HG03354 (cell line): Measurements from ENCODE around the gene CDK3.

ENCODE experiments used
- ATAC-seq: cut with Tn5 transposase; IDR thresholded peaks from one replicate; pipeline ENCODE4 v1.9.1; 2021; ENCODE audit warnings: mild to moderate bottlenecking; ENCODE audit not compliant: unreplicated experiment, poor library complexity, severe bottlenecking

Gene CDK3

DNA sequence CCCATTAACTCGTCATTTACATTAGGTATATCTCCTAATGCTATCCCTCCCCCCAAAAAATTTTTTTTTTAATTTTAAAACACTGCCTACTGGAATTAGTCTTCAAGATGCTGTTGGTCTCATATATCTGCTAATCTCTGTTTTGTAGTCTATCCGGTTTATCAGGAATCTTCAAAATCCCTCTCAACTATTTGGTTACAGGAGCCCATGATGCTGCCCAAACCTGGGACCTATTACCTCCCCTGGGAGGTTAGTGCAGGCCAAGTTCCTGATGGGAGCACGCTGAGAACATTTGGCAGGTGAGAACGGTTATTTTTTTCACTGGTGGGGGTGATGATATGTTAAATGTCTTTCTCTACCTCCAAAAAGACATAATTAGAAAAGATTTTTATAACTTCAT lies 14.7 kb upstream of the CDK3 start:
- ATAC-seq, result no peak

DNA sequence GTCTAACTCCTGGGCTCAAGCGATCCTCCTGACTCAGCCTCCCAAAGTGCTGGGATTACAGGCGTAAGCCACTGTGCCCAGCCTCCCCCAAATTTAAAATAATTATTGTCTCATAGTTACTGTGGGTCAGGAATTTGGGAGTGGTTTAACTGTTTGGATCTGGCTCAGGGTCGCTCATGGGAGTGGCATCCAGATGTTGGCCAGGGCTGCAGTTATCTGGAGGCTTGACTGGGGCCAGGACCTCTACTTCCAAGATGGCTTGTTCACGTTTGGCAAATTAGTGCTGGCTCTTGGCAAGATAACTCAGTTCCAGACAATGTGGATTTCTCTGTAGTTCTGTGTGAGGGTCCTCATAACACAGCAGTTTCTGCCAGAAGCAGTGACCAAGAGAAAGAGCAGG lies 13.6 kb upstream of the CDK3 start:
- no peak for ATAC-seq

DNA sequence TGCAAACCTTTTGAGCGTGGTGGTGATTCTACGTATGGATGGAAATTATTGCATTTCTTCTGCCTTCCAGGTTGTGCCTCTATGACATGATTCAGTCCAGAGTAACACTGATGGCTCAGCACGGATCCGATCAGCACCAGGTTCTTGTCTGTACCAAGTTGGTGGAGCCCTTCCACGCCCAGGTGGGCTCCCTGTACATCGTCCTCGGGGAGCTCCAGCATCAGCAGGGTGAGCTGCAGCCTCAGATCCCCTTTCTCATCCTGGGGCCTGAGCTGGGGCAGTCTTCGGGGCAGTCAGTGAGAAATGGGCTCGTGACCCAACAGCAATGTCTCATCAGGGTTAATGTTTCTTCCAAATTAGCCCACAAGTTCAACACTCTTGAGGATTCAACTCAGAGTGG lies 9.3 kb upstream of the CDK3 start:
- no peak for ATAC-seq

DNA sequence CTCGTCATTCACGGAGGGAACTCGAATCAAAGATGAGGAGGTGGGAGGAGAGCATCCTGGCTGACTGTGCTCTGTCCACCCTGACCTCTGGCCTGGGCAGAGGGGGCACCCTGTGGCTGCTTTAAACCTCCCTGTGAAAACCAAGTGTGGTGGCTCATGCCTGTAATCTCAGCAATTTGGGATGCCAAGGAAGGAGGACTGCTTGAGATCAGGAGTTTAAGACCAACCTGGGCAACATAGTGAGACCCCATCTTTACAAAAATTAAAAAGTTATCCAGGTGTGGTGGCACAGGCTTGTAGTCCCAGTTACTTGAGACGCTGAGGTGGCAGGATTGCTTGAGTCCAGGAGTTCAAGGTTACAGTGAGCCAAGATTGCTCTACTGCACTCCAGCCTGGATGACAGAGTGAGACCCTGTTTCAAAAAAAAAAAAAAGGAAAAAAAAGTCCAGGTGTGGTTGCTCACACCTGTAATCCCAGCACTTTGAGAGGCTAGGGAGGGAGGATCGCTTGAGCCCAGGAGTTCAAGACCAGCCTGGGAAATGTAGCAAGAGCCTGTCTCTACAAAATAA lies 5.8 kb upstream of the CDK3 start:
- ATAC-seq, result no peak

DNA sequence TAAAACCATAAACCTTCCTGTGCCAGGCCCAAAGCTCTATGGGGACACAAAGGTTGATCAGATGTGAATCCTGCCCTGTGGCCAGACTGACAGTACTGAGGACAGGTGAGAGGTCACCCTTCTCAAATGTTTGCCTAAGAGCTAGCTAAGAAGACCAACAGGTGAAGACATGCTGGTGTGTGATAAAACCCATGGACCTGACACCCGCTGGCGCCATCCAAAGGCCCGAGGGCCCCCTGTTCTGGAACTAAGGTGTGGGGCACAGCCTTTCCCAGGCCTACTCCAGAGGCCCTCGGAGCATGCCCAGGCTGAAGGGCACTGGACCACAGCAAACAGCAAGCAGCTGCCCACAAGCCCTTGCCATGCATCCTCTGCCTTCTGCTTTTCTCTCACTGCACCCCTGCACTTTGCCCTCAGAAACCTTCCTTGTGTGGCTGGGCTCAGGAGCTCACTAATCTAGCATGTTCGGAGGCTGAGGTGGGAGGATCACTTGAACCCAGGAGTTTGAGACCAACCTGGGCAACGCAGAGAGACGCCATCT lies 5.2 kb upstream of the CDK3 start:
- no peak for ATAC-seq

DNA sequence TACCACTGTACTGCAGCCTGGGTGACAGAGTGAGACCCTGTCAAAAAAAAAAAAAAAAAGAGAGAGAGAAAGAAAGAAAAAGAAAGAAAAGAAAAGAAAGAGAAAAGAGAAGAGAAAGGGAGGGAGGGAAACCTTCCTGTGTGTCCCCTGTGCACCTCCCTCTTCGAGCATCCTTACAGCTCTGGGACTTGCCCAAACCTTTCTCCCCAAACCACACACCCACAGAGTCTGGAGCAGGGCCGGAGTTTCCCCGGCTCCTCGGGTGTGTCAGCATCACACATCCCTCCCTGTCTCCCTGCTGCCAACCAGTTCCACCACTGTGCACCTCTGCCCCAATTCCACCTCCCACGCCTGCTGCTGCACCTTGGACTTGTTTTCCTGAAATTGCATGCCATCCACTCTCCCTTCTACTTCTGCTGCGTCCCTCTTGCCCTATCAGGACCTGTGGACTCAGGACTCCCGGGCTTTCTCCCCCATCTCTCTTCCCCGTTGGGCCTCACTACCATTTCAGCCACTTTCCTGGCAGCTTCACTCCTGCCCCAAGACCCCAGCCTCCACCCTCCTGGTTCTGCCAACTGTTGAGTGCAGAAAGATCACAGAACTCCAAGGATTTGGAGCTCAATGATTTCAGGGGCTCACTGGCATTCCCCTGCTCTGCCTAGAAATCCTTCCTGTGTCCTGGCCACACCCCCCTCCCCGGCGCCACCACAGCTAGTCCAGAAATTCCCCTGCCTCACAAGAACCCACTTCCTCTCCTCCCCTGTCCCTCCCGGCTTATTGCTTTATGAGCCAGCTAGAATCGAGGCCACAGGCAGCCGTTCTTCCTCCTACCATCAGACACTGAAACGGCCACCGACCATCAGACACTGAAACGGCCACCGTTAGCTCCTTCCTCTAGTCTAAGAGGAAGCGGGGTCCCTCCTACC lies 3.7 kb upstream of the CDK3 start:
- ATAC-seq, result peak; percentile 47

DNA sequence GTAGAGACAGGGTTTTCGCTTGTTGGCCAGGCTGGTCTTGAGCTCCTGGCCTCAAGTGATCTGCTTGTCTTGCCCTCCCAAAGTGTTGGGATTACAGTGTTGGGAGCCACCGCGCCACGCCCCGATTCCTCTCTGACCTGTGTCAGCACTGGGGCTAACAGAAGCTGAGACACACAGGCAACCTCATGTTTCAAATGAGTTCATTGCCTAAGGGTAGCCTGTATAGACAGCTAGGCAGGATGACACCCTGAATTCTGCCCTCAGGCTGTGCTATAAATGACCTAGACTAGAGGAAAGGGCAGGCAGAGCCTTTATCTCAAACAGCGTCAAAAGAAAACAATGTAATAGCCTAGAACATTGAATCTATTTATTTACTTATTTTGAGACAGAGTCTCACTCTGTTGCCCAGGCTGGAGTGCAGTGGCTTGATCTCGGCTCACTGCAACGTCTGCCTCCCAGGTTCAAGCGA lies 2.3 kb upstream of the CDK3 start:
- ATAC-seq, result no peak

DNA sequence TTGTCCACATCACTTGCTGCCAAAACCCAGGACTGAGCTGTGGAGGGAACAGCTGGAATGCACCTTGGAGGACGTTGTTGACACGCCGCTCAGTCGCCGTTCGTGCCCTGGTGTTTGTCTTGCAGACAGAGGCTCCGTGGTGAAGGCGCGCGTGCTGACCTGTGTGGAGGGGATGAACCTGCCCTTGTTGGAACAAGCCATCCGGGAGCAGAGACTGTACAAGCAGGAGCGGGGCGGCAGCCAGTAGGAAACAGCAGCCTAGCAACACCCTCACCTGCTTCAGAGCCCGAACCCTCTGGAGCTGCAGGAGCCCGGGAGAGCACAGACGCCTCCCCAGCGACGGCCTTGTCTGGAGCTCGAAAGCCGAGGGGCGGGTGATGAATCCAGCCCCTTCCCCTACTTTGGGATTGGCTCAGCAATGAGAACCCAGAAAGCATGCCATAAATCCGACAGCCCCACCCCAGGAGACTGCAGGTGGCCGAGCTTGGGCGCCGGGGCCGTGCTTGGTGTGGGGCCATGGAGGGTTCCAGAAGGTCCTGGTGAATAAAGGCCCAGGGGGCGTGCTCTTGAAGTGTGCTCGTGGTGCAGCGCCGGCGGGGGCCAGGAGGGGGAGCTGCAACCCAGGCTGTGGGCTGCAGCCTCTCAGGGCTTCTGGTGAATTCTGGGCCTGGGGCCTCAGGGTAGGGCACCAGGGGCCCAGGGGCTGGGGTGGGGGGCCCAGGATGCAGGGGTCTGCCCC lies 470 bp upstream of the CDK3 start:
- ATAC-seq, result no peak

DNA sequence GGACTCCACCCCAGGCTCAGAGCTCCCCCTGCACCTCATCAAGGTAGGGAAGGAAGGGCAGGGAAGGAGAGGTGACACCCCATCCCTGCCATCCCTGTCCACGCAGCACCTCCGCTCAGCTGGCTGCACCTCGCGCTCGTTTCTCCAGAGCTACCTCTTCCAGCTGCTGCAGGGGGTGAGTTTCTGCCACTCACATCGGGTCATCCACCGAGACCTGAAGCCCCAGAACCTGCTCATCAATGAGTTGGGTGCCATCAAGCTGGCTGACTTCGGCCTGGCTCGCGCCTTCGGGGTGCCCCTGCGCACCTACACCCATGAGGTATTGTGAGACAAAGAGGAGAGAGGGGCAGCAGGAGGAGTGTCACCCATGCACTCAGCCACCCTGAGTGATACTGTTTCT lies 1.4 kb downstream of the CDK3 start:
- no peak for ATAC-seq

DNA sequence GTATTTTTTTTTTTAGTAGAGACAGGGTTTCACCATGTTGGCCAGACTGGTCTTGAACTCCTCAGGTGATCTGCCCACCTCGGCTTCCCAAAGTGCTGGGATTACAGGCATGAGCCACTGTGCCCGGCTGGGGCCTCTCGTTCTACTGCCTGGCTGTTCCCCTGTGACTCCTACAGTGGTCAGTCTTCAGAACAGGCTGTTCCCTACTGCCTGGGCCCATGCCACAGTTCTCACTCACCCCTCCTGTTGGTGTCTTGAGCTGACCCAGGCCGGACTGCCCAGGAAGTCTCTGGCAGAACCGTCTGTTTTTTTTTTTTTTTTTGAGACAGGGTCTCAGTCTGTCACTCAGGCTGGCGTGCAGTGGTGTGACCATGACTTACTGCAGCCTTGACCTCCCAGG lies 3.3 kb downstream of the CDK3 start:
- ATAC-seq, result no peak

DNA sequence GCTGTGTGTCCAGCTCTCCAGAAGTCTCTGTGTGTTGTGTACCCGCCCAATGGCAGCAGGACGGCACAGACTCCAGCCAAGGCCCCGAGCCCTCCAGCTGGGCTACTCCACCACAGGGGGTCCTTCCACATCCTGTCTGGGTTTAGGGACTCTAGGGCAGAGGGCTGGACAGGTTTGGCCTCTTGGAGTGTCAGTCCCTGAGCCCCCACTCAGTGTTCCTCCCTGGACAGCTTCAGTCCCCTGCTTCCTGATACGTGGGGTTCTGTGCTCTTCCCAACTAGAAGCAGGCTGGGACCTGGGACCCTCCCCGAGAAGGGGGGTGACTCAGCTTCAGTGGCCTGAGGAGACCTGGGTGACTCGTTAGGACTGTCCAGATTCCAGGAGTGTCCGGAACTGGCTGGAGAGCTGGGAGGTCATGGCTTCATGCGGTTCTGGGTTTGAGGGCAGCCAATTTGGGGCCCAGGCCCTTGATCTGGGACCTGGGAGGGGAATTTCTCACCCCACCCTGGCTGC lies 4.2 kb downstream of the CDK3 start:
- no peak for ATAC-seq

DNA sequence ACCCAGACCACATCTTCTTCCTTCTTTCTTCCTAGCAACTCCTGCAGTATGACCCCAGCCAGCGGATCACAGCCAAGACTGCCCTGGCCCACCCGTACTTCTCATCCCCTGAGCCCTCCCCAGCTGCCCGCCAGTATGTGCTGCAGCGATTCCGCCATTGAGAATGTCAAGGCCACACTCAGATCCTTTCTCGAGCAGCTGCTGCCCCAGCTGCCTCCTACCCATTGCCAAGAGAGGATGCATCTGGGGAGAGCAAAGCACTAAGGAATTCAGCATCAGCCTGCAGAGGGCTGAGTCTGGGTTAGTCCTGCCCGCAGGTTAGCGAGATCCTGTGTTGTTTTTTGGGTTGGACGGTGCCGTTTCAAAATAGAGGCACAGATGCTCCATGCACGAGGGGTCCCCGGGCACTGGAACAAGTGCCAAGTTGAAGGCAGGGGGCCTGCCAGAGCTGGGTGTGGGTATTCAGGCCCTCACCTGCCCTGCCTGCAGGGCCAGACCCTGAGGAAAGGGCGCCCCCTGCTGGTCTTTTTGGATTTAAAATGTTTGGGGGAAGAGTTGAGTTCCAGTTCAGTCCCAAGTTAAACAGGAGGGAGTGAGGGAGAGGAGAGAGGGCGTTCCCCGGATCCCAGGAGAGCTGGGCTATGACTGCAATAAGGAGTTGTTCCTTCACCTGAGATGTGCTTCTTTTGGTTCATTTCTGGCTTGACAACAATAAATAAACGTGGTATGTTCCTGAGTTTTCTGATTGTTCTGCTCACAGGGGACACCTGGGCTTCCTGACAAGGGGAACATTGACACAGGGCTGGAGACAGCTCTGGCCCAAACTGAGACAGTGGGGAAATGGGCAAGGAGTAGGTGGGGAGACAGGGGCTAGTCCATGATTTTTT lies 4.9 kb downstream of the CDK3 start:
- ATAC-seq, result no peak

DNA sequence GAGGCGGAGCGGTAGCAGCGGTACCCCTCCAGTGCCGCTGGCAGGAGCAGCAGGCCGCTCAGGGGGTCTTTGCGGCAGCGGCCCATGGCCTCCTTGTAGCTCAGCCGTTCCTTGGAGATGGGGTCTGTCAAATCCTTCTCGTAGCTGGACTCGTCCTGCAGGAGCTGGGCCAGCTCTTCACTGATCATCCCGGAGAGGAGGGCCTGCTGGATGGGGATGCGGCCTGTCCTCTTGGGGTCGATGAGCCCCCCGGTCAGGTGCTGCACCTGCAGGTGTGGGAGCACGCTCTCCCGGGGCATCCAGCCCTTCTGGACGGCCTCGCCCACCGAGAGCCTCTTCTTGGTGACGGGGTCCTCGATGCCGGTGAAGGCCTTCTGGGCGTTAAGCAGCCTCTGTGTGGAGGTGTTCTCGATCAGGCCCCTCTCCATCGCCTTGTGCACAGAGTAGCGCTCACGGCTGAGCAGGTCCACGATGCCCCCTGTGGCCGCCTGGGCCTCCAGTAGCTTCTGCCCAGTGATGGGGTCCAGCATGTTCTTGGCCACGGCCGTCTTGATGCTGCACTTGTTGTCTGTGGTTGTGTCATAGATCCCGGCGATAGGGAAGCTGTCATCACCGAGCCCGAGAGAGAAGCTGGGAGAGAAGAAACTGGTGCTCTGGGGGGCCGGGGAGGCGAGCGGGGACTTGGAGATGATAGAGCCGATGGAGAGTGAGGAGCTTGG lies 6.6 kb downstream of the CDK3 start:
- ATAC-seq, result no peak

DNA sequence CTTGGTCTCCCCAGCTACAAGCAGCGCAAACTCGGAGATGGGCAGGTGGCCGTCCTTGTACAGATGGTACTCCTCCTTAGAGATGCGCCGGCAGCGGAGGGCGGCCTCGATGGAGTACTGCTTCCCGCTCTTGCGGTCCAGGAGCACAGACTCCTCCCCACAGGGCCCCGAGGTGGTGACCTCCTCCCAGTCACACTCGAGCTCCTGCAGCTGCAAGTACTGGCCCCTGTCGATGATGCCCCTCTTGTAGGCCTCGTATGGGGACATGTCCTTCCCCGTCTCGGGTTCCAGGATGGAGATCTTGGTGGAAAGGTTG lies 7.2 kb downstream of the CDK3 start:
- ATAC-seq, result no peak

DNA sequence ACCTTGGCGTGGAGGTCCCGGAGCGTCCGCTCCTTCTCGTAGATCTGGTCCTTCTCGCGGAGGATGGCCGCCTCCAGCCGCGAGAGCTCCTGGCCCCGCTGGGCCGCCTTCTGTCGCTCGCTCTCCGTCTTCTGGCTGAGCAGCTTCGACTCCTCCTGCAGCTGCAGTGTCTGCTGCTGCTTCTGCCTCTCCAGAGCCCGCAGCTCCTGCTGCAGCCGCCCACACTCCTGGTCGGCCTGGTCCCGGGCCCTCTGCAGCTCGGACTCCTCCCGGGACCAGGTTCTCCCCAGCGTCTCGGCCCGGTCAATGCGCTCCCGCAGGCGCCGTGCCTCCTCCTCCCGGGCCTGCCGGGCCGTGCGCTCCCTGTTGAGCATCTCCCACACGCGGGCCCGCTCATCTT lies 7.6 kb downstream of the CDK3 start:
- ATAC-seq, result no peak

DNA sequence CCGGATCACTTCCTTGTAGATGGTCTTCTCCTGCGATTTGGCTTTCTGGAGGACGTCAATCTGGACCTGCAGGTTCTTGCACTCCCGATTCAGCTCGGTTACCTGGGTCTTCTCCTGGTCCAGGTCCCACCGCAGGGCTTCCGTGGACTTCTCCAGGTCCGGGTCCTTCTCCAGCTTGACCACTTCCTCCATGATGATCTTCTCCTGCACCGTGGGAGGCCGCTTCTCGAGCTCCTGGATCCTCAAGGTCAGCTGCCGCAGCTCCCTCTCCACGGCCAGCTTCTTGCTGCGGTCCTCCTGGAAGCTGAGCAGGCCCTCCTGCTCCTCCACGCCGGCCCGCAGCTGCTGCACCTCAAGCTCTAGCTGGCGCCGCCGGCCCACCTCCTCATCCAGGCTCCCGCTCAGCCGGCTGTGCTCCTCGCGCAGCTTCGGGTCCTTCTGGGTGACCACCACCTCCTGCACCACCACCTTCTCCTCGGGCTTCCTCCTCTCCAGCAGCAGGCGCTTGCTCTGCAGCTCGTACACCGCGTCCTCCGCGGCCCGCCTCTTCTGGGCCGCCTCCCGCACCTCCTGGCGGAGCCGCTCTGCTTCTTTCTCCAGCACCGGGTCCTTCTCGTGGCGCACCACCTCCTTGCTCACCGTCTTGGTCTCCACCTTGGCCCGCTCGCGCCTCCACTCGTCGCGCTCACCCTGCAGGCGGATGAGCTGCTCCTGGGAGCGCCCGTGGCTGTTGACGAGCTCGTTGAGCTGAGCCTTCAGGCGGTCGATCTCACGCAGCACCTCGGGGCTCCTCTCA lies 8.2 kb downstream of the CDK3 start:
- no peak for ATAC-seq

DNA sequence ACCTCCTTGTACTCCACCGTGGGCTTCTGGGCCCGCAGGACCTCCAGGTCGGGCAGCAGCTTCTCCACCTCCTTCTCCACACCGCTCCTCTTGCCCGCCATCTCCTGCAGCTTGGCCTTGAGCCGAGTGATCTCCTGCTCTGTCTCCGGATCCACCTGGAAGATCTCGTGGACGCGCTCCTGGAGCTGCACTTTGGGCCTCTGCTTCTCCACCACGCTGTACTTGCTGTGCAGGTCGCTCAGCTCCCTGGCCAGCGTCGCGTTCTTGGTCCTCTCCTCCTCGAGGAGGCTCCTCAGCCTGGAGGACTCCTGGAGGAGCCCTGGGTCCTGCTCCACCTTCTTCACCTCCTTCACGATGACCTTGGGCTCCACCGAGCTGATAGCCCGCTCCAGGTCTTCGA lies 8.8 kb downstream of the CDK3 start:
- ATAC-seq, result no peak

DNA sequence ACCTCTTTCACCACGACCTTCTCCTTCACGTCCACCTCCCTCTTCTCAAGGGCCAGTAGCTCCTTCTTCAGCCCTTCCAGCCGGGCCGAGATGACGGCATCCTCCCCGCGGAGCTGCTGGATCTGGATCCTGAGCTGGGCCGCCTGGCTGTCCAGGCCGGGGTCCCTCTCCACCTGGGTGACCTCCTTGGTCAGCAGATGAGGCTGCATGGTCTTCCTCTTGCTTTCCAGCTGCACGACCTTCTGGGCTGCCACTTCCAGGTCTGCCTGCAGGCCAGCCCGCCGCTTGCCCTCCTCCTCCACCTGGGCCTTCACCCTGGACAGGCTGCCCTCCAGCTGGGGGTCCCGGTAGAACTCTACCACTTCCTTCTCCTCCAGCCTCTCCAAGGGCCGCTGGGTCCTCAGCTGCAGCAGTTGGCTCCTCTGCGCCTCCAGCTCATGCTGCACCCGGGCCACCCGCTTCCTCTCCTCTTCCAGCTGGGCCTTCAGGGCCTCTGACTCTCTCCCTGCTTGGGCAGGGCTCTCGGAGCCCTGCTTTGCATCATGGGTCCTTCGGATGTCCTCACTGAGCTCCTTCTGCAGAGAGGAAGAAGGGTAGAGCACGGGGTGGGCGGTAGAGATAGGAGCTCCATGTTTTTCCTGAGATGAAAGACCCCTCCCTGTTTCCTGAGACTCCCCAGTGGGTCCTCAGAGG lies 9.5 kb downstream of the CDK3 start:
- no peak for ATAC-seq
